ENCODE results near the gene RSL1D1.

The RSL1D1 gene

GRCh38 chr16:11851294-11852091 is at the start of gene RSL1D1:
RSL1D1 (minus strand) TSS chr16:11851542; CDS start chr16:11851512, 30 bp downstream.
- in situ Hi-C loops (cut with HindIII; ENCODE audit: low sequenced_read_pairs) = no loop called here
- H3K4me3 ChIP-seq (ENCODE audit: low read depth, low read length) = peak within 1 kb of the TSS; percentile 69
- TF ChIP-seq CTCF (IDR thresholded peaks at IDR 0.05; ENCODE audit: low read depth, low read length) = no peak
- peak; percentile 95 for DNase-seq (ENCODE audit: low read depth, low spot score)

GRCh38 chr16:11901091-11901490 is 49.7 kb upstream of the RSL1D1 start:
- H3K4me3 ChIP-seq (ENCODE audit: low read depth, low read length) = no peak overlapping the region
- no peak for TF ChIP-seq CTCF (IDR thresholded peaks at IDR 0.05; ENCODE audit: low read depth, low read length)
- DNase-seq (ENCODE audit: low read depth, low spot score) = no peak
- in situ Hi-C loops (cut with HindIII; ENCODE audit: low sequenced_read_pairs) = no loop called here

- in situ Hi-C loops (cut with HindIII; ENCODE audit: low sequenced_read_pairs) = no loop called here
- peak; percentile 62 for DNase-seq (ENCODE audit: low read depth, low spot score)
- no peak for TF ChIP-seq CTCF (IDR thresholded peaks at IDR 0.05; ENCODE audit: low read depth, low read length)
- H3K4me3 ChIP-seq (ENCODE audit: low read depth, low read length) = no peak overlapping the region
These were observed 45.3 kb upstream of the RSL1D1 start for GRCh38 chr16:11896486-11897176.

GRCh38 chr16:11893571-11893970 is 42.2 kb upstream of the RSL1D1 start:
- no peak overlapping the region for H3K4me3 ChIP-seq (ENCODE audit: low read depth, low read length)
- no peak for TF ChIP-seq CTCF (IDR thresholded peaks at IDR 0.05; ENCODE audit: low read depth, low read length)
- in situ Hi-C loops (cut with HindIII; ENCODE audit: low sequenced_read_pairs) = no loop called here
- no peak for DNase-seq (ENCODE audit: low read depth, low spot score)

- H3K4me3 ChIP-seq (ENCODE audit: low read depth, low read length) = no peak overlapping the region
- no peak for TF ChIP-seq CTCF (IDR thresholded peaks at IDR 0.05; ENCODE audit: low read depth, low read length)
- no peak for DNase-seq (ENCODE audit: low read depth, low spot score)
- in situ Hi-C loops (cut with HindIII; ENCODE audit: low sequenced_read_pairs) = no loop called here
These were observed 41.4 kb upstream of the RSL1D1 start for GRCh38 chr16:11892761-11893160.

- no peak for TF ChIP-seq CTCF (IDR thresholded peaks at IDR 0.05; ENCODE audit: low read depth, low read length)
- no peak for DNase-seq (ENCODE audit: low read depth, low spot score)
- in situ Hi-C loops (cut with HindIII; ENCODE audit: low sequenced_read_pairs) = no loop called here
- no peak overlapping the region for H3K4me3 ChIP-seq (ENCODE audit: low read depth, low read length)
These were observed 39.1 kb upstream of the RSL1D1 start for GRCh38 chr16:11890231-11890965.
